ENCODE measurements around the gene UNC5A.

Gene UNC5A

DNA sequence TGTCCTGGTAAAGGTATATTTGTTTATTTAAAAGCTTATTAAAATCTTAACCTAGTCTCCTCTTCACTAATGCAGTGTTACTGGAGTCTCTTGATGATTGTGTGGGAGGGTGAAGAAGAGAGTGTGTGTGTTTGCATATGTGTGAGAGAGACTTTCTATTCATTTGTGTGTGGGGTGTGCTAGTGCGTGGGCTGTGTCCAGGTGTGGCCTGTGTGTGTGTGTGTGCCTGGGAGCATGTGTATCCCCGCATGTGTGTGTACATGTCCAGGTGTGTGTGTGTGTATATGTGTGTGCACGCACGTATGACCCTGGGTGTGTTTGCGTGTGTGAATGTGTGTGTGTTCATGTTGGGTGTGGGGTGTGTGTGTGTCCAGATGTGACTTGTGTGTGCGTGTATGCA is 10.3 kb upstream of the UNC5A start:
- DNase-seq (ENCODE audit: low read depth) = no peak

DNA sequence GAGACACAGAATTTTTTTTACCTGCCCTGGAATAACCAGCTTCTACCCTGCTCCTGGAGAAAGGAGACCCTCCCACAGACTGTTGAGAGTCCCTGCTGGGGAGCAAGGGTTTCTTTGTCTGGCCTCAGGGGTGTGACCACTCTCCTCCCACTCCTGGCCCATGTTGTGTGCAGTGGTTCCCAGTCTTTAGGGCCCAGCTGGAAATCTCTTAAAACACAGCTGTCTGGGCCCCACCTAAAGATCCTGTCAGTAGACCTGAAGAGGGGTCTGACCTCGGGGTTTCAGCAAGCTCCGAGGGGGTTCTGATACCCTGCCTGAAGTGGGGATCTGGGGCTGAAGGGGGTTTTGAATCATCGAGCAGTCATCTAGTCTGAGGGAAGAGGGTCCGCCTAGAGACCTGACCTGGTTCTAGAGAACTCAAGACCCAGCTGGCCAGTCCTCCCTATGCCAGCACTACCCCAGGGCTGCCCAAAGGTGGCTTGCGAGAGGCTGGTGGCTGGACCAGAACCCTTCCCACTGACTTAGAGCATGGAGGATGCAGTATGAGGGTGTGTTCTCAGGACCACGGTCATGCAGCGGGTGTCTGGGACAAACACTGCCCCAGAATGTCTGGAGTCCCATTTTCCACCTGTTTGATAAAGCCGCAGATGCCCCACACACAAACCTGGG is 8.1 kb upstream of the UNC5A start:
- no peak for DNase-seq (ENCODE audit: low read depth)

DNA sequence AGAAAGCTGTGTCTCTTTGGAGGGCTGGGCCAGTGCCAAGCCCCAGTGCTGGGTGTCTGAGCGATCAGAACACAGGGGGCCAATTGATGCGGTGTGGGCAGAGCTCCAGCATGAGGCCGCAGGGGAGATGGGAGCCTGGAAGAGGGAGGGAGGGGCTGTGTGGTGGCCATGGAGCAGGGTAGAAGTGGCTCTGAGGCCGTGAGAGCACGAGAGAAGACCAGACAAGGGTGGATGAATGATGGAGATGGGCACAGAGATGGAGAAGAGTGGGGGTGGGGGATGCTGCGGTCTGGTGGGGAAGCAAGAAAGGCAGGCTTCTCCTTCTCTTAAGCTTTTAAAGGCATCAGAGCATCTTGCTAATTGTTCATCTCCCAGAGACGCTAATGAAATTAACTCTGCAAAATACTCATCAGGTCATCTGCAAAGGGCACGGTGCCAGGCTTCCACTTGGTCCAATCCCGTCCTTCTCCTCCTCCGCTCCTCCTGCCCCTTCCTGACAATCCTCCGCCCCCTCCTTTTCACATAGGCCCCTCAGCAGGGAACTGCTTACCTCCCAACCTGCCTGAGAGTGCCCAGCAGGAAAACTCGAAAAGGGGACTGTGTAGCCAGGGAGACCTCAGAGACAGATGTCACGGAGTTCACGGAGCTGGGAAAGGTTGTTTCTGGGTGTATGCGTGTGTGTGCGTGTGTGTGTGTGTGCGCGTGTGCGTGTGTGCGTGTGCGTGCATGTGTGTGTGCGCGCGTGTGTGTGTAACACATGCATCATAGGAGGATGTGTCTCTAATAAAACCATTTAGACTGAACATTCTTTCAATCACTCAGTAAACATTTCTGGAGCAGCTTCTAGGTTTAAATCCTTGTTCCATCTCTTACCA is 7.1 kb upstream of the UNC5A start:
- DNase-seq (ENCODE audit: low read depth) = no peak

DNA sequence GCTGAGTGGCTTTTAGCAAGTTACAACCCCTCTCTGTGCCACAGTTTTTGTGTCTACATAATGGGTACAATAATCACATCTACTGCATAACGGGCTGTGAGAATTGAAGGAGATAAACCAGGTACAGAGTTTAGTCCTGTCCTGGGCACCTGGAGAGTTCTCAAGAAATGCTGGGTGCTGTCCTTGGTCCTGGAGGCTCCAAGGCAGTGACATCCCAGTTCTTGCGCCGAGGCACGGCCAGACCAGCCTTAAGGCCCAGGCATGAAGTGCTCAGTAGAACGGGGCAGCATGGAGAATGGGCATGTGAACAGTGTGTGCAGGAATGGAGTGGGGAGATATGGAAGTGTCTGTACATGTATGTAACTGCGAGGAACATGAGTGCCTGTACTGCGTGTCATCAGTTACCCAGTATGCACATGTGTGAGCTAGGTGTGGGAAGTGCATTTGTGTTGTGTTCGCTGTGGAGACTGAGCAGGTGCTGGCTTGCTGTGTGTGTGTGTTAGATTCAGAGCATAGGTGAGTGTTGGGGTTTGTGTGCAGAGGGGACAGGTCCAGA is 6.3 kb upstream of the UNC5A start:
- no peak for DNase-seq (ENCODE audit: low read depth)

DNA sequence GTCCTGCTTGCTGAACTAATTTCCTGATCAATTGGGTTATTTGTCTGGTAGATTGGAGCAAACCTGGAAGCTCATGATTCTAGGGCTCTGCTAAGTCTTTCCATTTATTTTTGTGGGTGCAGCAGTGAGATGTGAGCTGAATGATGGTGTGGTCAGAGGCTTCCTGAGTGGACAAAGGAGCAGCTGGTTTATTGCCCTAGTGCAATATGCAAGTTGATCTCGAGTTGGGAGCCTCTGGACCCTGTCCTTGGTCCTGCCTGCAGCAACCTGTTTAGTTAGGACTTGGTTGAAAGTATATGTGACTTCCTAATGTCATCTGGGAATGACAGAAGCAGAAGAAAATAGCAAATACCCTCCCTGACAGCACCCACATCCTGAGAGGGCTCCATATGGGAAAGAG is 4.2 kb upstream of the UNC5A start:
- DNase-seq (ENCODE audit: low read depth) = no peak

DNA sequence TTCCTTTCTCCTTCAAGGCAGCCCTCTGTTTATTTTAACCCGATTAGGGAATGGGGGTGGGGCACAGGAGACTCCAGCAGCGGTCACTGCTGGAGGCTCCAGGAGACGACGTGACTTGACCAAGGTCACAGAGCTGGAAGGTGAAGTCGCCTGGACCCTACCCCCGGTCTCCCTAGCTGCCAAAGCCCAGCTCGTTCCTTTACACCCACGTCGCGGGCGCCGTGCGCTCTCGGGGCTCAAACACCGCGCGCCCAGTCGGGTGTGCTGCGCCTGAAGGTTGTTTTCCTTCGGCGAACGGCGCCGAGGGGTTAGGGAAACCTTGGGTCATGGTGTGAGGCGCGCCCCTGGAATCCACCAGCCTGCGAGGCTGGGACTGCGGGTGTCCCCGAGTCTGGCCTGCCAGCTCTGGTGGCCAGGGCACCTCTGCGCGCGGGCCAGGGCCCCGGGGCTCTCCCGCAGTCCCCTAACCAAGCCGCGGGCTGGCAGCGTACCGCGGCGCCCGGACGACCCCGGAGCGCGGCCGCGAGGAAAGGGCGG is 747 bp upstream of the UNC5A start:
- DNase-seq (ENCODE audit: low read depth) = no peak

DNA sequence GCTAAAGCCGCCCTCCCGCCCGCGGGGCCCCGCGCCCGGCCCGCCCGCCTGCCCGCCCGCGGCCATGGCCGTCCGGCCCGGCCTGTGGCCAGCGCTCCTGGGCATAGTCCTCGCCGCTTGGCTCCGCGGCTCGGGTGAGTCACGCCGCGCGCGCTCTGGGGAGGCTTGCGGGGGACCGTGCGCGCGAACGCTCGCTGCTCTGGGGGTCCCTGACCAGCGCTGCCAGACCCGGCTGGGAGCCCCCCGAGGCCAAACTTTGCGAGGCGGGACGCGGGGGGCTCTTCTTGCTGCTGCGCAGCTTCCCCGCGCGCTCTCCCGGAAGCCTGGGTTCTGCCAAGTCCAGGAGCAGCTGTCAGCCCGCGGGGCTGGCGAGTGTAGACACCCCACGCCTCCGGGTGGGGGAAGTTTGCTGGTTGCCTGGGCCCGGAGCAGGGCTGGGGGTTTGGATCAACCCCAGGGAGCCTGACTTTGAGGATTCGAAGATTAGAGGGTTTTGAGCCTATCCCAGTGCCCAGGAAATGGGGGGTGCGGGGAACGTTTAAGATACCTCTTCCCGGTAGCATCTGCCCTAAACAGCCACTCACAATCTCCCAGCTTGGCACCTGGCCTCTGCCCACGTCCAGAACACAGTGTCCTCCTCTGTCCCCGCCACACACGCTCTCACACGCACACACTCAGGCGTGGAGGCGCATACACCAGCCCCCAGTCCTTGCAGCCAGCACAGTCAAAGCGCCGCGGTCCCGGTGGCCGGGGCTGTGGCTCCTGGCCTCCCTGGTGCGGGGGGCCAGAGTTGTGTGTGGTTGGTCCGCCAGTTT is 535 bp downstream of the UNC5A start:
- DNase-seq (ENCODE audit: low read depth) = no peak

DNA sequence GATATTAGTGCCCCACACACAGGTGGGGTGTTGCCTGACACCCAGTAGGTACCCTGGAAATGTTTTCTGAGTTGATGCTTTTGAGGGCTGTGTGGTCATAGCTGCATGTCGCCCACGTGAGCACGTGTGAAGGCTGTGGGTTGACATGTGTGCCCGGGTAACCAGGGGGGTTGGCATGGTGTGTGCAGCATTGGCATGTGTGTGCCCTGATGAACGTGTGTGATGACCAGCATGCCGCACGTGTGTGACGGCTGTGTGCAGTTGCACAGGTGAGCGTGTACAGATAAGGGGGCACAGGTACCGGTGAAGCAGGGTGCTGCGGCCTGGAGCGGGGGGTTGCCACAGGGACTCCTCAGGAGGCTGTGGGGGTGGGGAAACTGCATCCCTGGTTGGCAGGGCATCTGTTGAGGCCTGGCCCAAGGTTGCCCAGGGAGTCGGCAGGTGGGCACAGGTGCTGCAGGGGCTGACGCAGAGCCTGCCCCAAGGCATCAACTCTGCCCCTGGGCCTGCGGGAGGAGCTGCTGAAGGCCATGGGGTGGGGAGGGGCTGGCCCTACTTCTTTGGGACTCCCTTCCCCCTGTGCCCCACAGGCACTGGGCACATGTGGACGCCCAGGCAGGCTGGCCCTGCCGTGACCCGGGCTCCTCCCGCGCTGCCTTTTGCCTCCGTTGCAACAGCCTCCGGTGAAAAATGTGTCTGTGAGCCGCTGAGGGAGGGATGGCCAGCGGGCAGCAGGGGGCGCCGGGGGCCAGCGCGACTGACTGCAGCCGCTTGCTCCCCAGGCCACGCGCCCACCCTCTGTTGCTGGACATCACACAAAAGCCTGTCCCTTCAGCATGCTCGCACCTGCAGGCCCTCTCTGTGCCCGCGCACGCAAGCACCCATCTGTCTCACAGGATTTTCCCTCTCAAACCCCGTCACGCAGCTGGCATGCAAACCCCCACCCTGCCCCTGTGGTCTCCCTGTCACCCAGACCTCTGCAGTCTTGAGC is 2.2 kb downstream of the UNC5A start:
- DNase-seq (ENCODE audit: low read depth) = no peak

DNA sequence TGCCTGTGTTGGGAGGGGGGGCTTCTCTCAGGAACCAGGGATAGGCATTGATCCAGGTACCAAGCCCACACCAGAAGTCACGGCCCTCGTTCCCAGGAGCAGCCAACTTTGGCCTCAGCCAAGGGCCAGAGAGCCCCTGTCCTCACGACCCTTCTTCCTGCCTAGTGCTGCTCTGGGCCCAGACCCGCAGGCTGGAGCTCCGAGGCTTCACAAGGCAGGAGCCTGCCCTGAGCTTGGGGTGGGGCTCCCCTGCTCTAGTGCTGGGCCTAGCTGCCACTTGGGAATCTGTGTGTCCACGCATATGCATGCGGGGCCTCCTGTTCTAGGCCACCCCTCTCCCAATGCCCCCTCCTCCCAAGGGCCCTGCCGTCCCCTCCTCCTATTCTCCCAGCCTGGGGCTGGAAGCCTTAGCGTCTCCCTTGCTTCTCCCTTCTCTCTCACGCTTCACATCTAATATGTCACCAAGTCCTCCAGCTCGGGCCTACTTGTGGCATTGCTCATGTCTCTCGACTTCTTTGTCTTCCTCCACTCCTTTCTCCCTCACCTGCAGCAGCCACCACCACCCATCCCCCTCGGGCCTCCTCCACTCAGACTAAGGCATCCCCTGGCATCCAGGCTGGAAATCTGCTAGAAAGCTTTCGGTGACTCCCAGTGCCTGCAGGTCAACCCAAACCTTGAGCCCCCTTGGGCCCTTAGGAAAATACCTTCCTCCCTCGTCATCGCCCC is 3.4 kb downstream of the UNC5A start:
- no peak for DNase-seq (ENCODE audit: low read depth)

DNA sequence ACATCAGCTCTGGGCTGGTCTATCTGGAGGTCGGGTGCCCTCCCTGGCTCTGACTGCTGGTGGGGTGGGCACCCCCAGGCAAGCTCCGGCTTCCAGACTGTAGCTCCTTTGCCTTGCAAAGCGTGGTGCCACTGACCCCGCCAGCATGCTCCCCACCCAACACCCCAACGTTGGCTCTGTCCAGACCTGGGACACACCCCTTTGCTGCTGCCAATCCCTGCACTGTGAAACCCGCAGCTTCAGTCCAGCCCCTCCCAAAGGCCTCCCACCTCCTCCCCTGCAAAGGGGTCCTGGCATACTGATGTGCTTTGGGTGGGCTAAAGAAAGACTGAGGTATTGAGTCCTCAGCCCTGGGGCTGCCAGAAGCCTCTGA is 3.9 kb downstream of the UNC5A start:
- DNase-seq (ENCODE audit: low read depth) = no peak

DNA sequence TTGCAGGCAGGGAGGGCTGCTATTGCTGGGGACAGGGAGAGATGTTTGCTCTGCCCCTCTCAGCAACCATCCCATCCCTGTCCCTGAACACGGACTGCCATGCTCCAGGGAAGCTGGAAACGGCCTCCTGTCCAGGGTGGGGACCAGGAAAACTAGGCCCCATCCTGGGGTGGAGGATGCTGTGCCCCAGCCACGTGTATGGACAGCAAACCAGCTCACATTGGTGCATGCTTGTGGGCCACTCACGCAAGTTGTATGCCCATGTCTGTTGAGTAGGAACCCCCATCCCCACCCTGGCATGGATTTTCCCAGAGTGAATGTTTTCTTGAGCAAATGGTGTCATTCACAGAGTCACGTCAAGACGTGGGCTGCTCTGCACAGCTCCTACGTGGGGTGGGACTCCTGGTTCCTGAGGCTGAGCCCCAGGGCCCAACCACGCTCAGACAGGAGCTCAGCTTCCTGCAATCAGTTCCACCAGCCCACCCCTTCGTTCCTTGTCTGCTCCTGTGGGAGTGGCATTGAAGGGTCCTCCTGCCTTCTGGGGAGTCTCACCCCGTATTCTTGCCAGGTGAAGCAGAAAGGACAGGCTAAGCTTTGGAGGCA is 4.6 kb downstream of the UNC5A start:
- DNase-seq (ENCODE audit: low read depth) = no peak

DNA sequence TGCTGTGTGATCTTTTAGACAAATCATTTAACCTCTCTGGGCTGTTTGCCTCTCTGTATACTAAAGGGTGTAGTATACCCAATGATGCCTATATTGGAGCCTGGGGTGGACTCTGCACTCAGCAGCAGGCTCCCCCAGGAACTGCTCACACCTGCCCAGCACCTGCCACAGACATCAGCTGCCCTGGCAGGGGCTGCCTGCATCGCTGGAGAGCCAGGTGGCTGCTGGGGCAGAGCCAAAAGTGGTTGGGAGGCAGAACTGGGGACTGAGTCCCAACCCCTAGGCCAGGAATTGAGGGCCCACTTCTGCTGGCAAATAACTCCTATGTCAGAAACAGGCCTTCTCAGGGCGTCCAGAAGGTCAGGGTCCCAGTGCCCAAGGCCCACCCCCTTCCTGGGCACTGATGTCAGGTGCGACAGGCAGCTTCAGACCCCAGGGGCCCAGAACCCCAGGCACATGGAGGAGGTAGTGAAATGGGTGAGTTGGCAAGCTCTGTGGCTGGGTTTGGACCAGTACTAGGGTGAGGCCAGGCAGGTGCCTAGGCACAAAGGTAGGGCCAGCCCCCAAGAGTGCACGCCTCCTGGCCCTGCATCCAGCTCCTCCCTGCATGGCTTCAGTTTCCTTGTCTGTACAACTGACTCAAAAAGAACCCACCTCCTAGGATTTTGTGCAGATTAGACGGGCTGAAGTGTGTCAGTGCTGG is 5.8 kb downstream of the UNC5A start:
- DNase-seq (ENCODE audit: low read depth) = no peak

DNA sequence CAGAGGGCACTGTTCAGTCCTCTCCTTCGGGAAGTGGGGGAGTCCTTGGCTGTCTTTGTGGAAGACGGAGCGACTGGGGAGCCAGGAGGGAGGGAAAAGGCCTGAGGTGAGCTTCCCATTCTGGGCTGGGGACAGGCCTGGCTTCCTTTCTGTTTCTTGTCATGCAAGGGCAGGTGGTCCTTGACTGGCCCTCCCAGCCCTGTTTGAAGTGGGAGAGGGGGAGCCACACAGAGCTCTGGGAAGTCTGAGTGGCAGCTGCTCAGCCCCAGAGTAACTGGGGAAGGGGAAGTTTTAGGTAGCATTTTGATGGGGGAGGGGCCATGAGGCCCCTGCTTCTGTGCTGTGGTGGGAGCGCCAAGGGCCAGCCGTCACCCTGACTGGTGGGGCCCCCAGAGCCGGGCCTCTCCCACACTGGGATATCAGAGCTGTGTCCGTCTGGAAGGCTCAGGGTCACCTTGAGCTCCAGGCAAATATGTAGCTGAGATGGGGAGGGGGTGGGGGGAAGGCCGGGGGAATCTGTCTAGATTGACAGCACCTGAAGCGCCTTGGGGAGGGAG is 6.5 kb downstream of the UNC5A start:
- no peak for DNase-seq (ENCODE audit: low read depth)

DNA sequence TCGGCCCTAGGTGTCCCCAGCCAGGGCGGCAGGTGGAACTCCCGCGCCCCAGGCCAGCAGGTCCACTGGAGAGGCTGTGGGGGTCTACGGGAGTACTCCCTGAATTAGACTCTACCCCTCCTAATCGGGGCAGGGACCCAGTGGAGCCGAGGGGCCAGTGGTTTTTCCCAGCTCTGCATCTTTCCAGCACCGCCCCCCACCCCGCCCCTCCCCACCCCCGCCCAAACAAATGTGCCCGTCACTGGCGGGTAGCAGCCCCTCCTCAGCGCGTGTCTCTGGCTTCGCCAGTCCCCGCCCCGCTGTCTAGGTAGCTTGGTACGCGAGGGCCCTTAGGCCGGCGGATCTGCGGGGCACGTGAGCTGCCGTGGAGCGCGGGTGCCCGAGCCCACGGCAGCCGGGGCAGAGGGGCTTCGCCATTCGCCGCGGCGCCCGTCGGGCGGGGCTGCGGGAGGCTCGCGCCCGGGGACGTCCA is 7.0 kb downstream of the UNC5A start:
- no peak for DNase-seq (ENCODE audit: low read depth)

DNA sequence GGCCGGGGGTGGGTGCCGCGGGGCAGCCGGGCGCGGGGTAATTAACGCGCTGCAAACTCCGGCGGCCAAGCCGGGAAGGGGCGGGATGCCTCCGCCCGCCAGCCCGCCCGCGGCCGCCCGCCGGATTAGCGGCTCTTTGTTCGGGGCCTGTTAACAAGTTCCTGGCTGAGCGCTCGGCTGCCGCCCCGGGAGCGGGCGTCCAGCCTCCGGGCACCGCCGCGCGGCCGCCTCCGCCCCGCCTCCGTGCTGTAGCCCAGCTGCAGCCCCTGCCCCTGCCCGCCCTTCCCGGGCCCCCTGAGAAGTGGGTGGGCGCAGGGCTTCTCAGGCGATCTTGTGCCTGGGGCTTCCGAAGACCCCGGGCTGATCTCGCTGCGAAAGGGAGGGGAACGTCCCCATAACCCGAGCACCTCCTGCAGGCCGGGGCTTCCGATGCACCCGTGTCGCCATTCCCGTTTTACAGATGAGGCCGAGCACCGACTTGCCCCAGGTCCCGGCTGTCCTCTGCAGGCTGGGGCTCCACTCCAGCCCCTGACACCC is 7.5 kb downstream of the UNC5A start:
- no peak for DNase-seq (ENCODE audit: low read depth)

DNA sequence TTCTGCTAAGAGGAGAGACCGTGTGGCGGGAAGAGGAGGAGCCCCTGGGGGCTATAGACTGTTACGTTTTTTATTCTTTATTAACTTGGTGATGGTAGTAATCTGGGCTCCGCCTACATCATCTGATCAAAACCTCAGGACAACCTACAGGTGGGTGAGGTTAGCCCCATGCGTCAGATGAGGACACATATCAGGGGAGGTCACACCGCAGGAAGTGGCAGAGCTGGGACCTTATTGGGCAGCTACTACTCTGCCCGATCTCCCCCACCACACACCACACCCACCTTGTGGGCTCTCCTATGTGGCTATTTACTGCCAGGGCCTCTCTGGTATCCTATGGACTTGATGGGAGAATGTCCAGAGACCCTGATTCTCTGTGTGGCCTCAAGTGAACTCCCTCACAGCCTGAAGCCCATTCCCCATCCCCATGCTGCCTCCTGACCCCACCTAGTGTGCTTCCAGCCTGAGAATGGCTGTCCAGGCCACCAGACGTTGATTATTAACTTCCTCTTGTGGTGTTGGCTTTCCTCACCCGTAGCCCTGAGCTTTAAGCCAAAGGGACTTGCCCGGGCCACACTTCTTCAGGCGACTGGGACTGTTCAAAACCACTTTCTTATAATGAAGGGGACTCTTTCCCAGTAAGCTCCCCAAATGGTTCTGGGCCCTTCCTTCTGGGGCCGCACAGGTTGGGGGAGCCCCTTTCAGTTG is 8.2 kb downstream of the UNC5A start:
- DNase-seq (ENCODE audit: low read depth) = no peak

DNA sequence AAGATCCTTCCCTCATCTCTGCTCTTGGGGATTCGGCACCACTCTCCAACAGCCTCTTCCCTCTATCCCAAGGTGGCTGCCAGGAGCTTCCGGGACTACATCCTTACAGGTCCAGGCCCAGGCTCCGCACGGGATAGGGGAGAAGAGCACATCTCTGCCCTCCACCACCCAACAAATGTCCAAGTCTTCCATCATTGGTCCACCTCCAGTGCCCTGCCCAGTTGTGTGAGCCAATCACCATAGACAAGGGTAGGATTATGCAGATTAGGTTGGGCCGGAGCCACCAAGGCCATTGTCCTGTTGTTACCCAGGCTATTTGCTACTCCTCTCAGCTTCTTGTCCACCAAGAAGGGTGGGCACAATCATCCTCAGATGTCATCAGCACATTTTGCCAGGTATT is 9.1 kb downstream of the UNC5A start:
- no peak for DNase-seq (ENCODE audit: low read depth)

DNA sequence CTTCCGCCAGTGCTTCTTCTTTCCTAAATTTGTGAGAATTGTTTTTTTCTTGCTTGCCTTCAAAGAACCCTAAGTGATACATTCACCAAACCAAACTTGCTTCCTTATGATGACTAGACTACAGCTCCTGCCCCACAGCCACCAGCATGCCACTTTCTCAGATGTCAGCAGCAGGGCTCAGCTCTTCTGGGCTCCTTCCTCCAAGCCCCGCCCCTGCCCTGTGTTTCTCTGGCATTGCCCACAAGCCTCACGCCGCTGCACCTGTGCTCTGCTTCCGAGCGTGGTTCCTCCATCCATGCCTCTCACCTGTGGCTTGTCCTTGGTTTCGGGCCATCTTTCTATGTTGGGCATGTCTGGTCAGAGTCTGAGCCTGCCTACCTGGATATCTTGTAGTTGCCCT is 10.6 kb downstream of the UNC5A start:
- no peak for DNase-seq (ENCODE audit: low read depth)
